Peyer's patch (tissue), 4 donors: Measurements from ENCODE around the gene PRSS36. TPM values are rescaled to one million over a fixed set of nuclear protein-coding genes. Genes with fewer than 3 reads are reported as not detected.
A peak's percentile ranks its signal among the peaks of the same experiment; 100 is the strongest.

Experiments used
- DNase-seq, 3 donors: peaks; one replicate each; pipeline ENCODE4 v3.0.0-alpha.2; 2017 to 2019
- H3K27ac ChIP-seq, 4 donors: fragments of 200-600 bp; sonication (generic); one replicate each; pipeline ENCODE4 v1.5.1; 2016 to 2019
- H3K27me3 ChIP-seq, 2 donors: fragments of 200-600 bp; sonication (generic); one replicate each; pipeline ENCODE4 v1.5.1; 2019
- H3K36me3 ChIP-seq, 3 donors: fragments of 200-600 bp; sonication (generic); one replicate each; pipeline ENCODE4 v1.5.1; 2016 to 2019
- H3K4me1 ChIP-seq, 4 donors: fragments of 200-600 bp; sonication (generic); one replicate each; pipeline ENCODE4 v1.5.1; 2016 to 2019
- H3K4me3 ChIP-seq, 4 donors: fragments of 200-600 bp; sonication (generic); 1 replicate in 3 of 4; 2 replicates in 1 of 4; pipeline ENCODE4 v1.5.1; 2016 to 2019; ENCODE audit warnings: mild to moderate bottlenecking in 1 of 4
- H3K9me3 ChIP-seq, 4 donors: fragments of 200-600 bp; sonication (generic); one replicate each; pipeline ENCODE4 v1.5.1; 2016 to 2019; ENCODE audit warnings: mild to moderate bottlenecking in 1 of 4
- POLR2A ChIP-seq, 2 donors: fragments of 450-650 bp; IDR thresholded peaks; one replicate each; pipeline ENCODE4 v1.5.1; 2017; ENCODE audit warnings: antibody characterized with exemption in 2 of 2, mild to moderate bottlenecking in 2 of 2, moderate library complexity in 2 of 2
- total RNA-seq, 4 donors: library from RNA; depleted of rRNA; stranded (reverse); fragments of >200 nt; gene quantifications; one replicate each; pipeline ENCODE4 v1.1.0, GENCODE V29; 2016
- TF ChIP-seq, protein P1 (sequence below), 6 experiments: fragments of 450-650 bp in 4 of 6; fragments of 200-600 bp in 2 of 6; sonication (generic) in 1 of 6; IDR thresholded peaks; one replicate each; pipeline ENCODE4 v1.5.1; 2017 to 2019; ENCODE audit warnings: antibody characterized with exemption in 6 of 6, mild to moderate bottlenecking in 3 of 6, moderate library complexity in 1 of 6

PRSS36 gene
- total RNA-seq, 4 donors from 2014 or later: 26.1 to 31.3 (median 28.2) TPM; not detected in 1

DNA sequence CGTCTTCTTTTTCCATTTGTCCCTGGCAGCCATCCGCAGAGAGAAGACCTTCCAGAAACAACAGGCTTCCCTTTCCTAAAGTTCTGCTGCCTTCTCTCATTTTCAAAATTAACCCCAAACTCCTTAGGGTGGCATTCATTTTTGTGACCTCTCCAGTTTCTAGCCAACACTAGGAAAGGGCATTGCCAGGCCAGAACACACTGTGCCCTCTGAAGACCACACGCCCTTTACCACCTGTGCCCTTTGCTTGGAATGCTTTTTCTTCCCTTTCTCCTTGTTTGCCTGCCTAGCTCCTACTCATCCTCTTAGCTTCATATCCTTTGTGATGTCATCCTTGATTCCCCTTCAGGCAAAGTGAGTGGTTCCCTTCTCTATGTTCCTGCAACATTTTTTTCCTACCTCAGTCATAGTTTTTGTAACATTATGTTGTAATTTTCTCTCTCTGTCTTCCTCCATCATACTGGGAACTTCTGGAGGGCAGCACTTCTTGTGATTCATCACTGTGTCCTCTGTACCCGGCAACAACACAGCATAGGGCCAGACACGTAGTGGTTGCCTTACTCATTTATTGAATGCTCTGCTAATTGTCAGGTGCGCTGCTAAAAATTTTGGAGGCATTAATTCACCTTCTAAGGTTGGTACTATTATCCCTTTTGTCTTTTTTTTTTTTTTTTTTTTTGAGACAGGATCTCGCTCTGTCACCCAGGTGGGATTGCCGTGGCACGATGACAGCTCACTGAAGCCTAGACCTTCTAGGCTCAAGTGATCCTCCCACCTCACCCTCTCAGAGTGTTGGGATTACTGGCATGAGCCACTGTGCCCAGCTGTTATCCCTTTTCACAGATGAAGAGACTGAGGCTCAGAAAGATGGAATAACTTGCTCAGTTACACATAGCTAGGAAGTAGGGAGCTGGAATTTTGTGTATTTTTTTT lies 31.4 kb downstream of the PRSS36 start:
- Histone ChIP-seq H3K9me3 (no peaks in the 10 kb centered on the region), H3K4me1 (peaks cover 0 to 31% (median 0%) of the 10 kb centered on the region in 4 donors), H3K36me3 (peaks cover 0 to 43% (median 0%) of the 10 kb centered on the region in 3 donors), H3K27ac (peak overlapping the region; percentile 93 to 100 (median 98)), H3K27me3 (no peaks in the 10 kb centered on the region), H3K4me3 (peak overlapping the region; percentile 69 to 90 (median 85))
- TF ChIP-seq, protein P1, sequence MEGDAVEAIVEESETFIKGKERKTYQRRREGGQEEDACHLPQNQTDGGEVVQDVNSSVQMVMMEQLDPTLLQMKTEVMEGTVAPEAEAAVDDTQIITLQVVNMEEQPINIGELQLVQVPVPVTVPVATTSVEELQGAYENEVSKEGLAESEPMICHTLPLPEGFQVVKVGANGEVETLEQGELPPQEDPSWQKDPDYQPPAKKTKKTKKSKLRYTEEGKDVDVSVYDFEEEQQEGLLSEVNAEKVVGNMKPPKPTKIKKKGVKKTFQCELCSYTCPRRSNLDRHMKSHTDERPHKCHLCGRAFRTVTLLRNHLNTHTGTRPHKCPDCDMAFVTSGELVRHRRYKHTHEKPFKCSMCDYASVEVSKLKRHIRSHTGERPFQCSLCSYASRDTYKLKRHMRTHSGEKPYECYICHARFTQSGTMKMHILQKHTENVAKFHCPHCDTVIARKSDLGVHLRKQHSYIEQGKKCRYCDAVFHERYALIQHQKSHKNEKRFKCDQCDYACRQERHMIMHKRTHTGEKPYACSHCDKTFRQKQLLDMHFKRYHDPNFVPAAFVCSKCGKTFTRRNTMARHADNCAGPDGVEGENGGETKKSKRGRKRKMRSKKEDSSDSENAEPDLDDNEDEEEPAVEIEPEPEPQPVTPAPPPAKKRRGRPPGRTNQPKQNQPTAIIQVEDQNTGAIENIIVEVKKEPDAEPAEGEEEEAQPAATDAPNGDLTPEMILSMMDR (IDR thresholded peaks at IDR 0.05): no peak
- TF ChIP-seq POLR2A (IDR thresholded peaks at IDR 0.05): peak in 1 of 2 donors; percentile 31
- DNase-seq: peak in 1 of 3 donors; percentile 70

DNA sequence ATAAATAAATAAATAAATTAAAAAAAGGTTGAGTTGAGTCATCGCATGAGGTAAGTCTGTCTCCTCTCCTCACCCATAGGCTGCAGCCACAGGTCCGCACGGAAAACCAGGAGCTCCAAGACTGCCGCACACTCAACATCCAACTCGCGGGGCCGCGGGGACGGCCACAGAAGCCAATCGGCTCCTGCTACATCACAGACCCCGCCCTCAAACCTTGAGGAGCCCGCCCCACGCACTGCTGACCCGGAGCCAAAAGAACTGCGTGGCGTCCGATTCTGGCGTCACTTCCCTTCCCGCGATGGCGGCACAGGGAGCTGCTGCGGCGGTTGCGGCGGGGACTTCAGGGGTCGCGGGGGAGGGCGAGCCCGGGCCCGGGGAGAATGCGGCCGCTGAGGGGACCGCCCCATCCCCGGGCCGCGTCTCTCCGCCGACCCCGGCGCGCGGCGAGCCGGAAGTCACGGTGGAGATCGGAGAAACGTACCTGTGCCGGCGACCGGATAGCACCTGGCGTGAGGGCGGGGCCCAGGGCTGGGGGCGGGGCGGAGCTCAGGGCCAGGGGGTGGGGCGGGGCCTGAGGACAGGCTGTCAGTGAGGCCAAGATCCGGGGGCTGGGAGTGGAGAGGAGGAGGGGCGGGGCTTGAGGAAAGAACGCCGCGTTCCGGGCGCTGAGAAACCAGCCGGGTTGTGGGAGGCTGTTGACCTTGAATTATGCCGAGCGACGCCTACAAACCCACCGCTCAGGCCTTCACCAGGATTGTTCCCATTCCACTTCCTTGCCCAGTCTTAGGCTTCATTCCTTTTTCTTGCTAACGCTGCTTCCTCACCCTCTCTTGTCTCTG lies 32.3 kb downstream of the PRSS36 start, which contains the start of gene KAT8:
Gene KAT8, plus strand, starts transcription at position 281 of the 839 bp plus-strand sequence. Its CDS starts 18 bp downstream, at position 299.
- H3K4me1 ChIP-seq: peaks cover 0 to 38% (median 0%) of the 10 kb centered on the region in 4 donors
- TF ChIP-seq, protein P1 (IDR thresholded peaks at IDR 0.05): no peak
- TF ChIP-seq POLR2A (IDR thresholded peaks at IDR 0.05): peak; percentile 93 to 94
- H3K36me3 ChIP-seq: peaks cover 0 to 41% (median 0%) of the 10 kb centered on the region in 3 donors
- peak; percentile 99 for DNase-seq
- peak within 1 kb of the TSS; percentile 93 to 100 (median 98) for H3K27ac ChIP-seq
- no peaks in the 10 kb centered on the region for H3K9me3 ChIP-seq
- H3K4me3 ChIP-seq: peak within 1 kb of the TSS; percentile 69 to 90 (median 85)
- no peaks in the 10 kb centered on the region for H3K27me3 ChIP-seq

DNA sequence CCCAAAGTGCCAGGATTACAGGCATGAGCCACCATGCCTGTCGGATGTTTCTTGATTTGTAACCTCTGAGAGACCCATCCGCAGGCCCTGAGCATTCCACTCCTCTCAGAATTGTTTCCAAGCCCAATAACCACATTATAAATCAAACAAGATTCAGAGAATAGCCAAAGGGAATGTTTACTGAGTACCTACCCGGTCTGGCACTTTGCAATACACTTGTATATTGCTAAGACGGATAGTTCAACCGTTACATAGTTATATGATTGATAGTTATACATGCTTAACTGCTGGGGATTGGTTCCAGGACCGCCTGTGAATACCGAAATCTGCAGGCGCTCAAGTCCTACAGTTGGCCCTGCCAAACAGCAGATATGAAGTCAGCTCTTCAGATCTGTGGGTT lies 35.4 kb downstream of the PRSS36 start:
- no peaks in the 10 kb centered on the region for H3K9me3 ChIP-seq

DNA sequence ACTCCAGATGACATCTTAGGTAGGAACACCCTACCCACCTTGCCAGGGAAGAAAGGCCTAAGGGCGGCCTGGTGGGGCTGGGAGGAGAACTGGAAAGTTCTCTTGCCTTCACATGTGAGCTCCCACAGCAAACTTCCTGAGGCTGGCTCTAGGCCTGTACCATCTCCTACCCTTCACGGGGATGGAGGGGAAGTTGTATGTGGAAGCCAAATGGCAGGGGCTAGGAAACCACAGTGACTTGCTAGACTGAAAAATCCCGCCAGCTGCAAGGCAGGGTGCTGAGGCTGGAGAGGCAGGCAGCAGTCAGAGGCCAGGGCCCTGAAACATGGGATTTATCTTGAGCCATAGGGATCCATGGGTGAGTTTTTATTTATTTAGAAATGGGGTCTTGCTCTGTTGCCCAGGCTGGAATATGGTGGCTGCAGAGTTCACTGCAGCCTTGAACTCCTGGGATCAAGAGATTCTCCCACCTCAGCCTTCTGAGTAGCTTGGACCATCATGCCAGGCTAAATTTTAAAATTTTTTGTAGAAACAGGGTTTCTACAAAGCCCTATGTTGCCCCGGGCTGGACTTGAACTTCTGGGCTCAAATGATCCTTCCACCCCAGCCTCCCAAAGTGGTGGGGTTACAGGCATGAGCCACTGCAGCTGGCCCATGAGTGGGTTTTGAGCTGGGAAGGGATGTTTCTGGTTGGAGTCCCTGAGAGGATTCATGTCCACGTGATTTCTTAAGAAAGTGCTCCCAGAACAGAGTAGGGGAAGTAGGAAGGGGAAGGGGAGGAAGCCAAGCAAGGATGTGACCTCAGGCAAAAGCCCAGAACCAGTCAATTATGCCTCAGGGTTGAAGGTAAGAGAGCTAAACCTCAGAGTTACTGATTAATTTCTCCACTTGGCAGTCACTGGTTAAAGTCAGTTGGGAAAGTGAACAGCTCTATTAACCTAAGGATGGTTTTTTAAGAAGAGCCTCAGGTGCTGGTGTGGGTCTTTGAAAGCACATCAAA lies 36.4 kb downstream of the PRSS36 start:
- peaks cover 0 to 38% (median 0%) of the 10 kb centered on the region in 3 donors for H3K36me3 ChIP-seq
- H3K4me3 ChIP-seq: no peak overlapping the region
- no peaks in the 10 kb centered on the region for H3K27me3 ChIP-seq
- H3K4me1 ChIP-seq: peaks cover 0 to 41% (median 6%) of the 10 kb centered on the region in 4 donors
- no peak for DNase-seq
- no peak for TF ChIP-seq POLR2A (IDR thresholded peaks at IDR 0.05)
- TF ChIP-seq, protein P1 (IDR thresholded peaks at IDR 0.05): no peak
- no peaks in the 10 kb centered on the region for H3K9me3 ChIP-seq
- peak overlapping the region in 3 of 4 donors; percentile 26 to 93 (median 51) for H3K27ac ChIP-seq

More for the DNA sequence above, 35.4 kb downstream of the PRSS36 start:
- H3K27ac ChIP-seq: peak overlapping the region in 3 of 4 donors; percentile 26 to 93 (median 51)
- no peaks in the 10 kb centered on the region for H3K27me3 ChIP-seq
- TF ChIP-seq, protein P1 (IDR thresholded peaks at IDR 0.05): no peak
- peak in 1 of 2 donors; percentile 11 for TF ChIP-seq POLR2A (IDR thresholded peaks at IDR 0.05)
- H3K4me3 ChIP-seq: no peak overlapping the region
- DNase-seq: no peak
- H3K4me1 ChIP-seq: peaks cover 0 to 40% (median 0%) of the 10 kb centered on the region in 4 donors
- peaks cover 0 to 41% (median 0%) of the 10 kb centered on the region in 3 donors for H3K36me3 ChIP-seq
